Body of pancreas (tissue), 4 donors: ENCODE data around the gene CDH10.

ENCODE experiments used
- CTCF ChIP-seq, 7 experiments: fragments of 450-650 bp in 4 of 7; fragments of 200-600 bp in 3 of 7; sonication (generic) in 3 of 7; IDR thresholded peaks; one replicate each; pipeline ENCODE4 v1.5.1; 2016 to 2019; ENCODE audit warnings: antibody characterized with exemption in 7 of 7
- POLR2A ChIP-seq, 3 donors: fragments of 450-650 bp; IDR thresholded peaks; one replicate each; pipeline ENCODE4 v1.6.1; 2016; ENCODE audit warnings: antibody characterized with exemption in 3 of 3, mild to moderate bottlenecking in 2 of 3

DNA sequence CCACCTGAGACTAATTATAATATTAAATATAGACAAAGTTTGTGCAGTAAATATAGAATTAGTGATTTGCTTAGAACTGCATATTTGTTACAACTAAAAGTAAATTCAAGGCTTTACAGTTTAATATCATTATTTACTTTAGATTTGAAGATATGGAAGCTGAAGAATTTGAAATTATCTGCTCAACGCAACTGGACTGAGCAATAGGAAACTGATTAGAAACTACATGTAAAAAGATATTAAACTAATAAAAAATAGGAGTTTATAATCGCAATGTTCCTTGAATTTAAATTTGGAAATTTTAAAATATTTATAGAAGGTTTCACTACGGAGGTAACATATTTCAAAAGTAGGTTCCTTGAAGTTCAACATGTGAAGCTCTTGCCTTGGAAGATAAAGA lies 55.2 kb downstream of the CDH10 start:
- TF ChIP-seq CTCF (IDR thresholded peaks at IDR 0.05) (no peak), POLR2A (IDR thresholded peaks at IDR 0.05) (no peak)
